GM23338 (cell line): Measurements from ENCODE around the gene LARP1B. TPM values are rescaled to one million over a fixed set of nuclear protein-coding genes. Genes with fewer than 3 reads are reported as not detected.

Experiments used
- JUNB ChIP-seq: IDR thresholded peaks from one replicate; pipeline ENCODE4 v1.6.1; 2016; ENCODE audit warnings: antibody characterized with exemption; ENCODE audit not compliant: unreplicated experiment
- STAT1 ChIP-seq: IDR thresholded peaks from one replicate; pipeline ENCODE4 v1.6.1; 2016; ENCODE audit warnings: antibody characterized with exemption; ENCODE audit not compliant: unreplicated experiment
- ZNF331 ChIP-seq: fragments of 250-450 bp; sonication (Bioruptor Pico); IDR thresholded peaks from 2 replicates; pipeline ENCODE4 v1.5.0; 2020; ENCODE audit warnings: low read depth, mild to moderate bottlenecking, moderate library complexity
- ZNF462 ChIP-seq: fragments of 250-450 bp; sonication (Bioruptor Pico); IDR thresholded peaks from 2 replicates; pipeline ENCODE4 v1.5.0; 2020; ENCODE audit warnings: mild to moderate bottlenecking, moderate library complexity
- polyA plus RNA-seq: library from polyadenylated mRNA; unstranded; fragments of >200 nt; fragmentation: Nextera tagmentation; extraction: Ambion mirVana; gene quantifications from 2 replicates; pipeline ENCODE4 v1.2.1, GENCODE V29; 2016
- total RNA-seq: library from RNA; depleted of rRNA; stranded (reverse); fragments of >200 nt; shearing (Covaris generic); gene quantifications from 2 replicates; pipeline ENCODE4 v1.2.3, GENCODE V29; 2014
- TF ChIP-seq, protein P1 (sequence below): IDR thresholded peaks from 2 replicates; pipeline ENCODE4 v1.6.1; 2016; ENCODE audit warnings: antibody characterized with exemption
- TF ChIP-seq, protein P2 (sequence below): IDR thresholded peaks from one replicate; pipeline ENCODE4 v1.6.1; 2018; ENCODE audit warnings: antibody characterized with exemption; ENCODE audit not compliant: unreplicated experiment

LARP1B gene
- total and polyA plus RNA-seq, 2 experiments from 2014 or later = 42.5 to 45.4 TPM

- TF ChIP-seq ZNF462 (CRISPR knock-in tag) = no peak
- TF ChIP-seq, protein P1, sequence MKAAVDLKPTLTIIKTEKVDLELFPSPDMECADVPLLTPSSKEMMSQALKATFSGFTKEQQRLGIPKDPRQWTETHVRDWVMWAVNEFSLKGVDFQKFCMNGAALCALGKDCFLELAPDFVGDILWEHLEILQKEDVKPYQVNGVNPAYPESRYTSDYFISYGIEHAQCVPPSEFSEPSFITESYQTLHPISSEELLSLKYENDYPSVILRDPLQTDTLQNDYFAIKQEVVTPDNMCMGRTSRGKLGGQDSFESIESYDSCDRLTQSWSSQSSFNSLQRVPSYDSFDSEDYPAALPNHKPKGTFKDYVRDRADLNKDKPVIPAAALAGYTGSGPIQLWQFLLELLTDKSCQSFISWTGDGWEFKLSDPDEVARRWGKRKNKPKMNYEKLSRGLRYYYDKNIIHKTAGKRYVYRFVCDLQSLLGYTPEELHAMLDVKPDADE = no peak
- TF ChIP-seq, protein P2, sequence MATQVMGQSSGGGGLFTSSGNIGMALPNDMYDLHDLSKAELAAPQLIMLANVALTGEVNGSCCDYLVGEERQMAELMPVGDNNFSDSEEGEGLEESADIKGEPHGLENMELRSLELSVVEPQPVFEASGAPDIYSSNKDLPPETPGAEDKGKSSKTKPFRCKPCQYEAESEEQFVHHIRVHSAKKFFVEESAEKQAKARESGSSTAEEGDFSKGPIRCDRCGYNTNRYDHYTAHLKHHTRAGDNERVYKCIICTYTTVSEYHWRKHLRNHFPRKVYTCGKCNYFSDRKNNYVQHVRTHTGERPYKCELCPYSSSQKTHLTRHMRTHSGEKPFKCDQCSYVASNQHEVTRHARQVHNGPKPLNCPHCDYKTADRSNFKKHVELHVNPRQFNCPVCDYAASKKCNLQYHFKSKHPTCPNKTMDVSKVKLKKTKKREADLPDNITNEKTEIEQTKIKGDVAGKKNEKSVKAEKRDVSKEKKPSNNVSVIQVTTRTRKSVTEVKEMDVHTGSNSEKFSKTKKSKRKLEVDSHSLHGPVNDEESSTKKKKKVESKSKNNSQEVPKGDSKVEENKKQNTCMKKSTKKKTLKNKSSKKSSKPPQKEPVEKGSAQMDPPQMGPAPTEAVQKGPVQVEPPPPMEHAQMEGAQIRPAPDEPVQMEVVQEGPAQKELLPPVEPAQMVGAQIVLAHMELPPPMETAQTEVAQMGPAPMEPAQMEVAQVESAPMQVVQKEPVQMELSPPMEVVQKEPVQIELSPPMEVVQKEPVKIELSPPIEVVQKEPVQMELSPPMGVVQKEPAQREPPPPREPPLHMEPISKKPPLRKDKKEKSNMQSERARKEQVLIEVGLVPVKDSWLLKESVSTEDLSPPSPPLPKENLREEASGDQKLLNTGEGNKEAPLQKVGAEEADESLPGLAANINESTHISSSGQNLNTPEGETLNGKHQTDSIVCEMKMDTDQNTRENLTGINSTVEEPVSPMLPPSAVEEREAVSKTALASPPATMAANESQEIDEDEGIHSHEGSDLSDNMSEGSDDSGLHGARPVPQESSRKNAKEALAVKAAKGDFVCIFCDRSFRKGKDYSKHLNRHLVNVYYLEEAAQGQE = no peak
- TF ChIP-seq JUNB = no peak
- no peak for TF ChIP-seq ZNF331 (CRISPR knock-in tag)
- TF ChIP-seq STAT1 = no peak
Observed at GRCh38 chr4:128134925-128135324, 73.8 kb downstream of the LARP1B start (continued).
